ENCODE measurements around the gene CD9.

CD9 gene

DNA sequence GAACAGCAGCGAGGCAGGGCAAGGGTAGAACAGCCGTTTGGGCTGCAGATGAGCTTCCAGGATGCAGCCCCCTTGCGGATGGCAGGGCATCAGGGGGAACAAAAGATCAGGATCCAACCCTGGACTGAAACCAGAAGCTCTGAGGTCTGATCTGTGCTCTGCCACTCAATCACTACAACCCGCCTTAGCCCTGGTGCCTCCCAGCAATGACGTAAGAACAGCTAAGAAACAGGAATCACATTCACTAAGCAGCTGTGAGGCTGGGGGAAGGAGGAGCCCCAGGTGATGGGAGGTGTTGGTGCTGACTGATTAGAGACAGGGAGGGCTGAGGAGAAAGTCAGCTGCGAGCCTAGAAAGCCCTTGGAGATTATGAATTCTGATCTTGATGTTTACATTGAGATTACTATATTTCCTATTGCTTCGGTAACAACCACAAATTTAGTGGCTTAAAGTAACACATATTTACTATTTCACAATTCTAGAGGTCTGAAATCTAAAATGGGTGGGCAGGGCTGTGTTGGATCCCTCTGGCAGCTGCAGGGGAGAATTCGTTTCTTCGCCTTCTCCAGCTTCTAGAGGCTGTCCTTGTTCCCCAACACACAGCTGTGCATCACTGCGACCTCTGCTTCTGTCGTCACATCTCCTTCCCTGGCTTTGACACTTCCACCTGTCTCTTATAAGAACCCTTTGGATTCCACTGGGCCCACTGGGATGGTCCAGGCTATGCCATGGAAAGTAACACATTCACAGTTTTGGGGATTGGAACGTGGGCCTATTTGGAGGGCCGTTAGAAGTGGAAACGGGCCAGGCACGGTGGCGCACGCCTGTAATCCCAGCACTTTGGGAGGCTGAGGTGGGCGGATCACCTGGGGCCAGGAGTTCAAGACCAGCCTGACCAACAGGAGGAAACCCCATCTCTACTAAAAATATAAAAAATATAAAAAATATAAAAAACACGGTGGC, 6.1 kb upstream of the CD9 start:
- H3K4me3 ChIP-seq (ENCODE audit: low read depth, low read length): no peak overlapping the region
- no CpG with 5 or more reads among the region's 19 CpGs for WGBS (ENCODE audit: extremely low coverage, insufficient coverage, insufficient read length)
- H2BK12ac ChIP-seq (ENCODE audit: low read length): peak overlapping the region; percentile 67
- H3K27me3 ChIP-seq (ENCODE audit: insufficient read depth, low read length): no peaks in the 10 kb centered on the region
- H3K23ac ChIP-seq (ENCODE audit: low read length): no peak overlapping the region
- peak; percentile 90 to 92 for DNase-seq
- H3K79me1 ChIP-seq (ENCODE audit: low read length): peaks cover 29% of the 10 kb centered on the region
- H3K79me2 ChIP-seq (ENCODE audit: control insufficient read depth, insufficient read depth, low read length, poor library complexity): peaks cover 3% of the 10 kb centered on the region
- peak overlapping the region; percentile 76 for H3K27ac ChIP-seq (ENCODE audit: low read depth, low read length)
- peak overlapping the region; percentile 76 for H4K12ac ChIP-seq (ENCODE audit: low read depth, low read length)
- peak overlapping the region; percentile 56 for H3K4ac ChIP-seq (ENCODE audit: low read depth, low read length)
- peak overlapping the region; percentile 49 for H4K8ac ChIP-seq (ENCODE audit: low read depth, low read length)
- H3K9me3 ChIP-seq (ENCODE audit: insufficient read depth, low read depth, low read length): peaks cover 4% of the 10 kb centered on the region
- H2BK120ac ChIP-seq (ENCODE audit: insufficient read depth, low read length, poor library complexity): peak overlapping the region; percentile 81
- H2AK5ac ChIP-seq (ENCODE audit: low read length): peak overlapping the region; percentile 77
- H2BK5ac ChIP-seq (ENCODE audit: low read depth, low read length, poor library complexity): peak overlapping the region; percentile 57
- H3K36me3 ChIP-seq (ENCODE audit: control insufficient read depth in 1 of 2, insufficient read depth in 2 of 2, low read length in 2 of 2): no peaks in the 10 kb centered on the region
- H3K18ac ChIP-seq (ENCODE audit: low read length): peak overlapping the region; percentile 35
- H3K9ac ChIP-seq (ENCODE audit: low read length): no peak overlapping the region
- peak overlapping the region; percentile 87 for H4K91ac ChIP-seq (ENCODE audit: low read depth, low read length)
- H2AFZ ChIP-seq (ENCODE audit: insufficient read depth, low read length, poor library complexity): peak overlapping the region; percentile 68
- H3K14ac ChIP-seq (ENCODE audit: low read length): peak overlapping the region; percentile 34
- peaks cover 21 to 26% of the 10 kb centered on the region in 2 experiments for H3K4me1 ChIP-seq (ENCODE audit: control insufficient read depth in 1 of 2, insufficient read depth in 2 of 2, low read length in 2 of 2)
- peak overlapping the region; percentile 10 for H3K4me2 ChIP-seq (ENCODE audit: low read length)

DNA sequence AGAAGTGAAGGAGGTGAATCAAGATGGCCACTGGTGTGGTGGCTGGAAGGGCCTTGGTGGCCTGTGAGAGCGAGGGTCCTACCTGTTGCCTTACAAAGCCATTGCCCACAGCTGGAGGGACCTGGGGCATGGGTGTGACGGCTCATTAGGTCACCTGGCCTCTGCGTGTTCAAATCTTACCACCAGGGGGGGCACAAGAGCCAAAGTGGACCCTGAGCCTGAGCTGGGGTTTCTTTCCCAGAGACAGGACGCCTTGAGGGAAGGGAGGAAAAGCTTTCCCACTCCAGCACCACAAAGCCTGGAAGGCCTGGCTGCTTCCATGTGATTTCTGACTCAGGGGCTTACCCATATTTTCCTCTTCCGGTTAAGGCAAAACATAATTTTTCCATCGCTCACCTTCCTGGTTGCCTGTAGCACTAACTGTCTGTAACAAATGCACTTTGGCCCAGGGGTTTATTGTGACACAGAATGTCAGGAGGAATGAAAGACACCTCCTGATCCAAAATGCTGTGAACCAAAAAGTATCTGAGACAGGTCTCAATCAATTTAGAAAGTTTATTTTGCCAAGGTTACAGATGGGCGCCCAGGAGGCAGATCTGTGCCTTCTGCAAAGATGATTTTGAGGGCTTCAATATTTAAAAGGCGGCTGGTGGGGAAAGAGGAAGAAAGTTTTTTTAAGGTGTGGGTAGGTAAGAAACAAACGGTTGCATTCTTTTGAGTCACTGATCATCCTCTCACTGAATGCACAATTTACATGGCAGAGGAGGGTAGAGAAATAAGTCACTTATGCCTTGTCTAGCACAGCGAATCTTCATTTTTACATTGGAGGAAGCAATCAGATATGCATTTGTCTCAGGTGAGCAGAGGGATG, 4.3 kb upstream of the CD9 start:
- H3K4me1 ChIP-seq (ENCODE audit: control insufficient read depth in 1 of 2, insufficient read depth in 2 of 2, low read length in 2 of 2): peaks cover 26% of the 10 kb centered on the region in 2 experiments
- H3K23ac ChIP-seq (ENCODE audit: low read length): no peak overlapping the region
- no peak overlapping the region for H3K4me3 ChIP-seq (ENCODE audit: low read depth, low read length)
- peak overlapping the region; percentile 26 for H4K8ac ChIP-seq (ENCODE audit: low read depth, low read length)
- peak overlapping the region; percentile 68 for H2BK12ac ChIP-seq (ENCODE audit: low read length)
- peak overlapping the region; percentile 75 for H3K14ac ChIP-seq (ENCODE audit: low read length)
- H3K79me2 ChIP-seq (ENCODE audit: control insufficient read depth, insufficient read depth, low read length, poor library complexity): peaks cover 13% of the 10 kb centered on the region
- no peak overlapping the region for H3K9ac ChIP-seq (ENCODE audit: low read length)
- no peaks in the 10 kb centered on the region for H3K36me3 ChIP-seq (ENCODE audit: control insufficient read depth in 1 of 2, insufficient read depth in 2 of 2, low read length in 2 of 2)
- no peak overlapping the region for H4K12ac ChIP-seq (ENCODE audit: low read depth, low read length)
- peak overlapping the region; percentile 42 for H2AFZ ChIP-seq (ENCODE audit: insufficient read depth, low read length, poor library complexity)
- peak overlapping the region; percentile 50 for H3K18ac ChIP-seq (ENCODE audit: low read length)
- WGBS (ENCODE audit: extremely low coverage, insufficient coverage, insufficient read length): no CpG with 5 or more reads among the region's 10 CpGs
- H2BK120ac ChIP-seq (ENCODE audit: insufficient read depth, low read length, poor library complexity): peak overlapping the region; percentile 28
- peaks cover 4% of the 10 kb centered on the region for H3K9me3 ChIP-seq (ENCODE audit: insufficient read depth, low read depth, low read length)
- H2BK5ac ChIP-seq (ENCODE audit: low read depth, low read length, poor library complexity): peak overlapping the region; percentile 55
- H3K4me2 ChIP-seq (ENCODE audit: low read length): no peak overlapping the region
- H2AK5ac ChIP-seq (ENCODE audit: low read length): peak overlapping the region; percentile 55
- H3K4ac ChIP-seq (ENCODE audit: low read depth, low read length): no peak overlapping the region
- peaks cover 41% of the 10 kb centered on the region for H3K79me1 ChIP-seq (ENCODE audit: low read length)
- peak overlapping the region; percentile 80 for H4K91ac ChIP-seq (ENCODE audit: low read depth, low read length)
- no peaks in the 10 kb centered on the region for H3K27me3 ChIP-seq (ENCODE audit: insufficient read depth, low read length)
- DNase-seq: peak; percentile 89 to 97
- peak overlapping the region; percentile 81 for H3K27ac ChIP-seq (ENCODE audit: low read depth, low read length)

DNA sequence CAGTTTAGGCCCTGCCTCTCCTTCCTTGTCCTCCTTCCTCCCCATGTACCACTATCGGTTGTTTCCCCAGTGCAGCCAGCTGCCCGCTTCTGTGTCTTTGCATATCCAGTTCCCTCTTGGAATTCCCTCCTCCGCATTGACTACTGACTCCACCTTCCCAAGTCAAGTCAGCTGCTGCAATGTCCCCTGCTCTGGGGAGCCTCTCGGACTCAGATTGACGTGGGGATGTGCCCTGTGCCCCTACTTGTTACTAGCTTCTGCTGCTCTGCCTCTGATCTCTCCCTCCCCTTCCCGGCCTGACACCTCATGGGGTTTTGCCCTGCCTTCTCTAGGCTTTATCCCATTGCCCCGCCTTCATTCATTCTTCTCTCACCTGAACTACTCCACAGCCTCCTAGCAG, 2.1 kb upstream of the CD9 start:
- peak overlapping the region; percentile 94 for H3K27ac ChIP-seq (ENCODE audit: low read depth, low read length)
- H3K23ac ChIP-seq (ENCODE audit: low read length): no peak overlapping the region
- H3K18ac ChIP-seq (ENCODE audit: low read length): no peak overlapping the region
- H3K4me2 ChIP-seq (ENCODE audit: low read length): no peak overlapping the region
- H3K79me2 ChIP-seq (ENCODE audit: control insufficient read depth, insufficient read depth, low read length, poor library complexity): peaks cover 23% of the 10 kb centered on the region
- H3K4me1 ChIP-seq (ENCODE audit: control insufficient read depth in 1 of 2, insufficient read depth in 2 of 2, low read length in 2 of 2): peaks cover 31 to 35% of the 10 kb centered on the region in 2 experiments
- peaks cover 4% of the 10 kb centered on the region for H3K9me3 ChIP-seq (ENCODE audit: insufficient read depth, low read depth, low read length)
- H2AFZ ChIP-seq (ENCODE audit: insufficient read depth, low read length, poor library complexity): no peak overlapping the region
- H3K36me3 ChIP-seq (ENCODE audit: control insufficient read depth in 1 of 2, insufficient read depth in 2 of 2, low read length in 2 of 2): peaks cover 3 to 5% of the 10 kb centered on the region in 2 experiments
- no peak overlapping the region for H3K4me3 ChIP-seq (ENCODE audit: low read depth, low read length)
- H3K4ac ChIP-seq (ENCODE audit: low read depth, low read length): no peak overlapping the region
- peak overlapping the region; percentile 74 for H2BK12ac ChIP-seq (ENCODE audit: low read length)
- WGBS (ENCODE audit: extremely low coverage, insufficient coverage, insufficient read length): no CpG with 5 or more reads among the region's 7 CpGs
- peak overlapping the region; percentile 90 for H4K91ac ChIP-seq (ENCODE audit: low read depth, low read length)
- H3K79me1 ChIP-seq (ENCODE audit: low read length): peaks cover 41% of the 10 kb centered on the region
- H2BK5ac ChIP-seq (ENCODE audit: low read depth, low read length, poor library complexity): peak overlapping the region; percentile 24
- H3K14ac ChIP-seq (ENCODE audit: low read length): peak overlapping the region; percentile 56
- peak in 1 of 2 donors; percentile 51 for DNase-seq
- H2BK120ac ChIP-seq (ENCODE audit: insufficient read depth, low read length, poor library complexity): peak overlapping the region; percentile 79
- H4K8ac ChIP-seq (ENCODE audit: low read depth, low read length): peak overlapping the region; percentile 8
- H4K12ac ChIP-seq (ENCODE audit: low read depth, low read length): no peak overlapping the region
- no peaks in the 10 kb centered on the region for H3K27me3 ChIP-seq (ENCODE audit: insufficient read depth, low read length)
- no peak overlapping the region for H3K9ac ChIP-seq (ENCODE audit: low read length)
- peak overlapping the region; percentile 25 for H2AK5ac ChIP-seq (ENCODE audit: low read length)

DNA sequence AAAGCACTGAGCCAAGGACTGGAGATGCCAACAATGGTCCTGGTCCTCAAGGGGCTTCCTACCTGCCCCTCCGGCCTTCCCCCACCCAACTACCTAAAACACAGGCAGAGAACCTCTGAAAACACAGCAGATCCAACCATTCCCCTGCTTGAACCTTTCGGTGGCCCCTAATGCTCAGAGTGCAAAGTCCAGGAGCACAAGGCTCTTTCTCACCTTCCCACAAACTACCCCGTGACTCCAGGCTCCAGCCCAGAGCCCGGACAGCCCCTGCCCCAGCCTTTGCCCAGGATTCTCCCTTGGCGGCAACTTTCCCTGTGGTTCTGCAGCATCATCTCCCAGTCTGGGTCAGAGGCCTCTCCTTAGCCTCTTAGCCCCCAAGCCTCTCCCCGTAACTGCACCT, 1.6 kb upstream of the CD9 start:
- peaks cover 4% of the 10 kb centered on the region for H3K9me3 ChIP-seq (ENCODE audit: insufficient read depth, low read depth, low read length)
- peak overlapping the region; percentile 74 for H2BK12ac ChIP-seq (ENCODE audit: low read length)
- peaks cover 33 to 35% of the 10 kb centered on the region in 2 experiments for H3K4me1 ChIP-seq (ENCODE audit: control insufficient read depth in 1 of 2, insufficient read depth in 2 of 2, low read length in 2 of 2)
- H3K79me1 ChIP-seq (ENCODE audit: low read length): peaks cover 37% of the 10 kb centered on the region
- no peak overlapping the region for H3K4me3 ChIP-seq (ENCODE audit: low read depth, low read length)
- H3K4ac ChIP-seq (ENCODE audit: low read depth, low read length): no peak overlapping the region
- H3K18ac ChIP-seq (ENCODE audit: low read length): peak overlapping the region; percentile 40
- no peak overlapping the region for H4K12ac ChIP-seq (ENCODE audit: low read depth, low read length)
- H3K14ac ChIP-seq (ENCODE audit: low read length): peak overlapping the region; percentile 56
- no peaks in the 10 kb centered on the region for H3K27me3 ChIP-seq (ENCODE audit: insufficient read depth, low read length)
- no peak overlapping the region for H3K23ac ChIP-seq (ENCODE audit: low read length)
- peak overlapping the region; percentile 94 for H3K27ac ChIP-seq (ENCODE audit: low read depth, low read length)
- H2AFZ ChIP-seq (ENCODE audit: insufficient read depth, low read length, poor library complexity): no peak overlapping the region
- peaks cover 6 to 8% of the 10 kb centered on the region in 2 experiments for H3K36me3 ChIP-seq (ENCODE audit: control insufficient read depth in 1 of 2, insufficient read depth in 2 of 2, low read length in 2 of 2)
- peak overlapping the region; percentile 79 for H2BK120ac ChIP-seq (ENCODE audit: insufficient read depth, low read length, poor library complexity)
- WGBS (ENCODE audit: extremely low coverage, insufficient coverage, insufficient read length): no CpG with 5 or more reads among the region's 6 CpGs
- H3K79me2 ChIP-seq (ENCODE audit: control insufficient read depth, insufficient read depth, low read length, poor library complexity): peaks cover 26% of the 10 kb centered on the region
- peak overlapping the region; percentile 90 for H4K91ac ChIP-seq (ENCODE audit: low read depth, low read length)
- peak overlapping the region; percentile 13 for H4K8ac ChIP-seq (ENCODE audit: low read depth, low read length)
- H2AK5ac ChIP-seq (ENCODE audit: low read length): peak overlapping the region; percentile 57
- H2BK5ac ChIP-seq (ENCODE audit: low read depth, low read length, poor library complexity): peak overlapping the region; percentile 24
- no peak overlapping the region for H3K4me2 ChIP-seq (ENCODE audit: low read length)
- no peak for DNase-seq
- no peak overlapping the region for H3K9ac ChIP-seq (ENCODE audit: low read length)

Measured in trophoblast cell (in vitro differentiated cells and primary cell).